ENCODE measurements around the gene AP2S1.

AP2S1 gene

GRCh38 chr19:46797881-46798280, 52.8 kb downstream of the AP2S1 start:
- no peak overlapping the region for H3K4me3 ChIP-seq (ENCODE audit: low read depth, low read length)
- no peaks in the 10 kb centered on the region for H3K27me3 ChIP-seq (ENCODE audit: control insufficient read depth, insufficient read depth, low read length)
- peaks cover 3% of the 10 kb centered on the region; the same call in 1 of the 2 replicates for H3K4me1 ChIP-seq (ENCODE audit: control insufficient read depth, insufficient read depth, low read length)
- H3K27ac ChIP-seq (ENCODE audit: low read depth, low read length), result no peak overlapping the region
- no peak overlapping the region for H3K9ac ChIP-seq (ENCODE audit: low read length)
- H3K9me3 ChIP-seq (ENCODE audit: control insufficient read depth, insufficient read depth, low read depth, low read length), result no peaks in the 10 kb centered on the region
- H3K36me3 ChIP-seq (ENCODE audit: control insufficient read depth, insufficient read depth, low read length), result no peaks in the 10 kb centered on the region

GRCh38 chr19:46791944-46792343, 58.7 kb downstream of the AP2S1 start:
- Histone ChIP-seq H3K9me3 (ENCODE audit: control insufficient read depth, insufficient read depth, low read depth, low read length) (no peaks in the 10 kb centered on the region), H3K27ac (ENCODE audit: low read depth, low read length) (no peak overlapping the region), H3K4me3 (ENCODE audit: low read depth, low read length) (no peak overlapping the region), H3K9ac (ENCODE audit: low read length) (no peak overlapping the region), H3K27me3 (ENCODE audit: control insufficient read depth, insufficient read depth, low read length) (no peaks in the 10 kb centered on the region), H3K36me3 (ENCODE audit: control insufficient read depth, insufficient read depth, low read length) (no peaks in the 10 kb centered on the region), H3K4me1 (ENCODE audit: control insufficient read depth, insufficient read depth, low read length) (peaks cover 10% of the 10 kb centered on the region; the same call in 1 of the 2 replicates)

- Histone ChIP-seq H3K27me3 (ENCODE audit: control insufficient read depth, insufficient read depth, low read length) (no peaks in the 10 kb centered on the region), H3K4me3 (ENCODE audit: low read depth, low read length) (no peak overlapping the region), H3K4me1 (ENCODE audit: control insufficient read depth, insufficient read depth, low read length) (peaks cover 23% of the 10 kb centered on the region), H3K36me3 (ENCODE audit: control insufficient read depth, insufficient read depth, low read length) (peaks cover 17% of the 10 kb centered on the region), H3K27ac (ENCODE audit: low read depth, low read length) (no peak overlapping the region), H3K9ac (ENCODE audit: low read length) (no peak overlapping the region), H3K9me3 (ENCODE audit: control insufficient read depth, insufficient read depth, low read depth, low read length) (no peaks in the 10 kb centered on the region)
These were observed 61.3 kb downstream of the AP2S1 start for GRCh38 chr19:46789371-46789770.

- H3K4me3 ChIP-seq (ENCODE audit: low read depth, low read length), result 0 out of 2 replicates have a peak overlapping the region, but pooled peaks have one; percentile 18
- no peak overlapping the region for H3K9ac ChIP-seq (ENCODE audit: low read length)
These were observed 61.7 kb downstream of the AP2S1 start for GRCh38 chr19:46788968-46789338.

GRCh38 chr19:46788262-46788967, 62.2 kb downstream of the AP2S1 start, which contains the start of gene SLC1A5:
TSS of gene SLC1A5 (minus strand) at chr19:46788594. CDS start at chr19:46787965, 629 bp downstream.
- peaks cover 29% of the 10 kb centered on the region for H3K4me1 ChIP-seq (ENCODE audit: control insufficient read depth, insufficient read depth, low read length)
- H3K4me3 ChIP-seq (ENCODE audit: low read depth, low read length), result peak within 1 kb of the TSS; percentile 98
- H3K9me3 ChIP-seq (ENCODE audit: control insufficient read depth, insufficient read depth, low read depth, low read length), result no peaks in the 10 kb centered on the region
- H3K27ac ChIP-seq (ENCODE audit: low read depth, low read length), result peak within 1 kb of the TSS; percentile 96
- peaks cover 26% of the 10 kb centered on the region for H3K36me3 ChIP-seq (ENCODE audit: control insufficient read depth, insufficient read depth, low read length)
- H3K27me3 ChIP-seq (ENCODE audit: control insufficient read depth, insufficient read depth, low read length), result no peaks in the 10 kb centered on the region
- peak within 1 kb of the TSS; percentile 99 for H3K9ac ChIP-seq (ENCODE audit: low read length)

More at GRCh38 chr19:46788968-46789338, 61.7 kb downstream of the AP2S1 start:
- Histone ChIP-seq H3K27me3 (ENCODE audit: control insufficient read depth, insufficient read depth, low read length) (no peaks in the 10 kb centered on the region), H3K36me3 (ENCODE audit: control insufficient read depth, insufficient read depth, low read length) (peaks cover 21% of the 10 kb centered on the region), H3K9me3 (ENCODE audit: control insufficient read depth, insufficient read depth, low read depth, low read length) (no peaks in the 10 kb centered on the region), H3K4me1 (ENCODE audit: control insufficient read depth, insufficient read depth, low read length) (peaks cover 28% of the 10 kb centered on the region), H3K27ac (ENCODE audit: low read depth, low read length) (no peak overlapping the region)

Measured in HUES6 (cell line).